ENCODE data around the gene SF3B1. TPM values are rescaled to one million over a fixed set of nuclear protein-coding genes. Genes with fewer than 3 reads are reported as not detected.

Gene SF3B1
- total and polyA plus RNA-seq, 2 donors (not counting 1 experiment from before 2014, with no cell fraction given): 524 to 722 TPM

- no peaks in the 10 kb centered on the region for H3K27me3 ChIP-seq (replicated peaks in 1 of 4; ENCODE audit: control extremely low read depth in 1 of 4, control insufficient read depth in 3 of 4, insufficient read depth in 4 of 4, low read length in 3 of 4)
- Mint-ChIP-seq H3K9me3 (ENCODE audit: insufficient read depth) (no peaks in the 10 kb centered on the region), H3K27me3 (no peaks in the 10 kb centered on the region), H3K4me3 (no peak overlapping the region), H3K27ac (no peak overlapping the region), H3K4me1 (no peaks in the 10 kb centered on the region)
- TF ChIP-seq, protein P1, sequence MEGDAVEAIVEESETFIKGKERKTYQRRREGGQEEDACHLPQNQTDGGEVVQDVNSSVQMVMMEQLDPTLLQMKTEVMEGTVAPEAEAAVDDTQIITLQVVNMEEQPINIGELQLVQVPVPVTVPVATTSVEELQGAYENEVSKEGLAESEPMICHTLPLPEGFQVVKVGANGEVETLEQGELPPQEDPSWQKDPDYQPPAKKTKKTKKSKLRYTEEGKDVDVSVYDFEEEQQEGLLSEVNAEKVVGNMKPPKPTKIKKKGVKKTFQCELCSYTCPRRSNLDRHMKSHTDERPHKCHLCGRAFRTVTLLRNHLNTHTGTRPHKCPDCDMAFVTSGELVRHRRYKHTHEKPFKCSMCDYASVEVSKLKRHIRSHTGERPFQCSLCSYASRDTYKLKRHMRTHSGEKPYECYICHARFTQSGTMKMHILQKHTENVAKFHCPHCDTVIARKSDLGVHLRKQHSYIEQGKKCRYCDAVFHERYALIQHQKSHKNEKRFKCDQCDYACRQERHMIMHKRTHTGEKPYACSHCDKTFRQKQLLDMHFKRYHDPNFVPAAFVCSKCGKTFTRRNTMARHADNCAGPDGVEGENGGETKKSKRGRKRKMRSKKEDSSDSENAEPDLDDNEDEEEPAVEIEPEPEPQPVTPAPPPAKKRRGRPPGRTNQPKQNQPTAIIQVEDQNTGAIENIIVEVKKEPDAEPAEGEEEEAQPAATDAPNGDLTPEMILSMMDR (IDR thresholded peaks at IDR 0.05): no peak
- no peak for TF ChIP-seq EZH2 (IDR thresholded peaks at IDR 0.05; ENCODE audit: borderline replicate concordance, insufficient read depth, low read depth, low read length, poor library complexity, severe bottlenecking)
- ChIA-PET POLR2A (no interaction called here), CTCF (no interaction called here)
- no peak overlapping the region for H3K9ac ChIP-seq (ENCODE audit: low read length)
- H3K4me1 ChIP-seq (ENCODE audit: control insufficient read depth in 2 of 2, insufficient read depth in 2 of 2, low read length in 2 of 2): no peaks in the 10 kb centered on the region
- no peak overlapping the region for H3K4me2 ChIP-seq (replicated peaks; ENCODE audit: low read depth, low read length, poor library complexity, severe bottlenecking)
- no peak overlapping the region for H2AFZ ChIP-seq (ENCODE audit: insufficient read depth, low read depth, low read length, poor library complexity, severe bottlenecking)
- 100% methylated on average over 2 of the region's 6 CpGs for WGBS (ENCODE audit: insufficient coverage)
- intact Hi-C loops (cut with micrococcal nuclease): loop anchor here (5.0 to 10.0 kb wide), 2 partner anchors 95 to 303 kb away; partner anchors contain the start of gene HSPD1
- H4K20me1 ChIP-seq (ENCODE audit: control insufficient read depth, insufficient read depth, low read length, poor library complexity, severe bottlenecking): peaks cover 8% of the 10 kb centered on the region
- no peak overlapping the region for H3K27ac ChIP-seq (ENCODE audit: low read length in 2 of 2)
- no peak for DNase-seq
- H3K4me3 ChIP-seq (ENCODE audit: control extremely low read depth in 1 of 5, extremely low read depth in 1 of 5, insufficient read depth in 1 of 5, low read depth in 2 of 5, low read length in 4 of 5): no peak overlapping the region
- no peak for ATAC-seq (ENCODE audit: low read depth)
- H3K36me3 ChIP-seq (replicated peaks in 1 of 2; ENCODE audit: control extremely low read depth in 1 of 2, control insufficient read depth in 1 of 2, extremely low read depth in 1 of 2, insufficient read depth in 2 of 2, low read length in 1 of 2): peaks cover 36 to 97% of the 10 kb centered on the region in 2 experiments
- H3K9me3 ChIP-seq (ENCODE audit: control extremely low read depth in 1 of 3, control insufficient read depth in 2 of 3, insufficient read depth in 1 of 3, low read length in 2 of 3): no peaks in the 10 kb centered on the region
- H3K79me2 ChIP-seq (ENCODE audit: control insufficient read depth, insufficient read depth, low read length): no peaks in the 10 kb centered on the region
Observed at GRCh38 chr2:197399887-197400540, 34.8 kb downstream of the SF3B1 start.

GRCh38 chr2:197398913-197399312, 35.9 kb downstream of the SF3B1 start:
- Histone ChIP-seq H3K9me3 (ENCODE audit: control extremely low read depth in 1 of 3, control insufficient read depth in 2 of 3, insufficient read depth in 1 of 3, low read length in 2 of 3) (no peaks in the 10 kb centered on the region), H3K79me2 (ENCODE audit: control insufficient read depth, insufficient read depth, low read length) (no peaks in the 10 kb centered on the region), H3K4me1 (ENCODE audit: control insufficient read depth in 2 of 2, insufficient read depth in 2 of 2, low read length in 2 of 2) (no peaks in the 10 kb centered on the region), H3K4me3 (ENCODE audit: control extremely low read depth in 1 of 5, extremely low read depth in 1 of 5, insufficient read depth in 1 of 5, low read depth in 2 of 5, low read length in 4 of 5) (no peak overlapping the region), H4K20me1 (ENCODE audit: control insufficient read depth, insufficient read depth, low read length, poor library complexity, severe bottlenecking) (peaks cover 8% of the 10 kb centered on the region), H3K36me3 (replicated peaks in 1 of 2; ENCODE audit: control extremely low read depth in 1 of 2, control insufficient read depth in 1 of 2, extremely low read depth in 1 of 2, insufficient read depth in 2 of 2, low read length in 1 of 2) (peaks cover 40 to 99% of the 10 kb centered on the region in 2 experiments), H3K27me3 (replicated peaks in 1 of 4; ENCODE audit: control extremely low read depth in 1 of 4, control insufficient read depth in 3 of 4, insufficient read depth in 4 of 4, low read length in 3 of 4) (no peaks in the 10 kb centered on the region), H3K9ac (ENCODE audit: low read length) (no peak overlapping the region), H3K27ac (ENCODE audit: low read length in 2 of 2) (no peak overlapping the region), H2AFZ (ENCODE audit: insufficient read depth, low read depth, low read length, poor library complexity, severe bottlenecking) (no peak overlapping the region), H3K4me2 (replicated peaks; ENCODE audit: low read depth, low read length, poor library complexity, severe bottlenecking) (no peak overlapping the region)
- no peak overlapping the region for H3K27ac Mint-ChIP-seq
- POLR2A ChIA-PET: no interaction called here
- TF ChIP-seq, protein P1 (IDR thresholded peaks at IDR 0.05): no peak
- TF ChIP-seq EZH2 (IDR thresholded peaks at IDR 0.05; ENCODE audit: borderline replicate concordance, insufficient read depth, low read depth, low read length, poor library complexity, severe bottlenecking): no peak
- 86% methylated on average over 1 of the region's 2 CpGs for WGBS (ENCODE audit: insufficient coverage)
- no peak overlapping the region for H3K4me3 Mint-ChIP-seq
- no peaks in the 10 kb centered on the region for H3K4me1 Mint-ChIP-seq
- intact Hi-C loops (cut with micrococcal nuclease): no loop called here
- ATAC-seq (ENCODE audit: low read depth): no peak
- no peak for DNase-seq
- no peaks in the 10 kb centered on the region for H3K9me3 Mint-ChIP-seq (ENCODE audit: insufficient read depth)
- H3K27me3 Mint-ChIP-seq: no peaks in the 10 kb centered on the region
- CTCF ChIA-PET: no interaction called here
